ENCODE measurements around the gene NSUN3. TPM values are rescaled to one million over a fixed set of nuclear protein-coding genes. Genes with fewer than 3 reads are reported as not detected.

NSUN3 gene
- total and polyA plus RNA-seq, 2 donors (not counting 3 experiments of a cell fraction or from before 2014, with no cell fraction given): 3.4 to 10.7 TPM

GRCh38 chr3:94117729-94118128 is 54.9 kb downstream of the NSUN3 start:
- ChIA-PET POLR2A (no interaction called here), CTCF (interaction anchor here (1.3 to 1.6 kb wide), 2 partner anchors 16 to 49 kb away, joined by 5 to 6 read pairs; no protein-coding TSS in a partner anchor)
- dilution Hi-C loops (cut with MboI; ENCODE audit: extremely low pct_ligation_motif_present, low sequenced_read_pairs): no loop called here
- H3K9me1 ChIP-seq (replicated peaks; ENCODE audit: control insufficient read depth, extremely low read depth, insufficient read depth, low read length): no peaks in the 10 kb centered on the region
- H2AFZ ChIP-seq (ENCODE audit: low read depth, low read length): no peak overlapping the region
- no peaks in the 10 kb centered on the region for H3K27me3 ChIP-seq (ENCODE audit: control insufficient read depth in 2 of 2, insufficient read depth in 2 of 2, low read length in 2 of 2)
- no peak overlapping the region for H3K9ac ChIP-seq (replicated peaks; ENCODE audit: extremely low read depth, insufficient read depth, low read length)
- H3K4me2 ChIP-seq (ENCODE audit: insufficient read depth, low read length): no peak overlapping the region
- no peaks in the 10 kb centered on the region for H3K9me3 ChIP-seq (replicated peaks; ENCODE audit: control insufficient read depth, insufficient read depth, low read length)
- no peaks in the 10 kb centered on the region for H3K4me1 ChIP-seq (ENCODE audit: control insufficient read depth, extremely low read depth, insufficient read depth, low read length)
- no peak overlapping the region for H3K27ac ChIP-seq (ENCODE audit: insufficient read depth, low read depth, low read length)
- intact Hi-C loops (cut with micrococcal nuclease): no loop called here
- FAIRE-seq (no peak), DNase-seq (ENCODE audit: low read depth, low spot score) (no peak)
- TF ChIP-seq JUN (IDR thresholded peaks at IDR 0.05; ENCODE audit: borderline replicate concordance, insufficient read depth, insufficient read length, low read depth) (no peak), MYC (IDR thresholded peaks at IDR 0.05; ENCODE audit: low read depth, low read length) (no peak), EZH2 (IDR thresholded peaks at IDR 0.05; ENCODE audit: borderline replicate concordance, low read depth, low read length, severe bottlenecking) (no peak), POLR2A (IDR thresholded peaks at IDR 0.05; ENCODE audit: low read depth, low read length) (no peak), FOS (IDR thresholded peaks at IDR 0.05; ENCODE audit: borderline replicate concordance, insufficient read depth, low read length) (no peak), GATA2 (IDR thresholded peaks at IDR 0.05; ENCODE audit: insufficient read depth, insufficient read length, low read depth, low read length) (no peak), MAX (IDR thresholded peaks at IDR 0.05; ENCODE audit: insufficient read depth, insufficient read length) (no peak), CTCF (IDR thresholded peaks at IDR 0.05; ENCODE audit: extremely low read depth in 1 of 2, insufficient read depth in 1 of 2, low read depth in 1 of 2, low read length in 2 of 2) (no peak), POLR2AphosphoS5 (IDR thresholded peaks at IDR 0.05; ENCODE audit: insufficient read depth, low read depth, low read length) (no peak)
- no TSS peak for BruUV-seq (replicated peaks)
- H3K79me2 ChIP-seq (ENCODE audit: control insufficient read depth, insufficient read depth, low read length): no peaks in the 10 kb centered on the region
- H3K36me3 ChIP-seq (ENCODE audit: control insufficient read depth in 2 of 2, extremely low read depth in 1 of 2, insufficient read depth in 2 of 2, low read length in 2 of 2): no peaks in the 10 kb centered on the region
- no peaks in the 10 kb centered on the region for H4K20me1 ChIP-seq (replicated peaks; ENCODE audit: control insufficient read depth, extremely low read depth, insufficient read depth, low read length)
- no peak overlapping the region for H3K4me3 ChIP-seq (replicated peaks in 1 of 3; ENCODE audit: insufficient read depth in 1 of 3, low read depth in 1 of 3, low read length in 3 of 3)

Data from endothelial cell of umbilical vein (primary cell).